Nephron (organoid): Measurements from ENCODE around the gene ITPRIPL2.

Experiments used
- H3K27ac Mint-ChIP-seq, 3 experiments: 2 replicates each; pipeline ENCODE4 v1.8.0; 2020; ENCODE audit warnings: mixed read lengths in 3 of 3, mild to moderate bottlenecking in 2 of 3, moderate library complexity in 1 of 3
- H3K27me3 Mint-ChIP-seq: 2 replicates; pipeline ENCODE4 v1.8.0; 2021; ENCODE audit warnings: low read depth, mild to moderate bottlenecking, moderate library complexity, mixed read lengths
- H3K36me3 Mint-ChIP-seq: 2 replicates; pipeline ENCODE4 v1.8.0; 2020; ENCODE audit warnings: low read depth, mixed read lengths
- H3K4me1 Mint-ChIP-seq: 2 replicates; pipeline ENCODE4 v1.8.0; 2020; ENCODE audit warnings: mixed read lengths
- H3K4me3 Mint-ChIP-seq, 3 experiments: 2 replicates each; pipeline ENCODE4 v1.8.0; 2020; ENCODE audit warnings: mild to moderate bottlenecking in 3 of 3, mixed read lengths in 3 of 3, moderate library complexity in 2 of 3
- H3K9me3 Mint-ChIP-seq: 2 replicates; pipeline ENCODE4 v1.8.0; 2020; ENCODE audit warnings: mixed read lengths
- CTCF ChIP-seq, 3 experiments: fragments of 200-600 bp; sonication (generic); IDR thresholded peaks; one replicate each; pipeline ENCODE4 v1.5.0; 2021; ENCODE audit warnings: antibody characterized with exemption in 3 of 3; ENCODE audit not compliant: unreplicated experiment in 3 of 3

The ITPRIPL2 gene

DNA sequence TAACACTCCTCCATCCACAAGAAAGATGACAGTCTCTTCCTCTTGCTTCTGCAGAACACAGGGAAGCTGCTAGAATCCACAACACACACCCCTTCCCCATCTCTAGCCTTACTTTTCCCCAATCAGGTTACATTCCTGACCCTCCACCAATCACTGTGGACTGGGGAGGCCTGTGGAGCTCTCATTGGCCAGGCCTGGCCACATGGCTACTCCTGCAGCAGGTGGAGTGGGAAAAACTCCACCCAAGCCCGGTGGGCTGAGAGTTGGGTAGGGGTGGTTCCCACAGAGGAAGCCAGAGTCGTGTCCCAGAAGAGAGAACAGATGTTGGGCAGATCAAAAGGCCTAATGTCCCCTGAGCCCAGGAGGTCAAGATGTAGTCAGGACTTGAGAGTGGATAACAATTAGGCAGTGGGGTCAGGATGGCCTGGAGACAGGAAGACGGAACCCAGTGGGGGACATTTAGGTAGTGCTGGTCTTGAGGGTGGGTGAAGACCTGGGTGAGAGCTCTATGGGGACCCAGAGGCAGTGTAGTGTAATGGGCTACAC is 24.3 kb upstream of the ITPRIPL2 start:
- no peaks in the 10 kb centered on the region for H3K36me3 Mint-ChIP-seq
- peaks cover 20% of the 10 kb centered on the region for H3K4me1 Mint-ChIP-seq
- no peak overlapping the region for H3K27ac Mint-ChIP-seq
- H3K9me3 Mint-ChIP-seq: no peaks in the 10 kb centered on the region
- H3K27me3 Mint-ChIP-seq: peaks cover 4% of the 10 kb centered on the region
- TF ChIP-seq CTCF (IDR thresholded peaks at IDR 0.05; ENCODE audit: unreplicated experiment in 3 of 3): no peak
- no peak overlapping the region for H3K4me3 Mint-ChIP-seq

GRCh38 chr16:19090916-19091315 is 22.8 kb upstream of the ITPRIPL2 start:
- TF ChIP-seq CTCF (IDR thresholded peaks at IDR 0.05; ENCODE audit: unreplicated experiment in 3 of 3): no peak
- Mint-ChIP-seq H3K4me3 (no peak overlapping the region), H3K27me3 (peaks cover under 1% of the 10 kb centered on the region), H3K9me3 (no peaks in the 10 kb centered on the region), H3K36me3 (no peaks in the 10 kb centered on the region), H3K4me1 (peaks cover 15% of the 10 kb centered on the region), H3K27ac (no peak overlapping the region)

DNA sequence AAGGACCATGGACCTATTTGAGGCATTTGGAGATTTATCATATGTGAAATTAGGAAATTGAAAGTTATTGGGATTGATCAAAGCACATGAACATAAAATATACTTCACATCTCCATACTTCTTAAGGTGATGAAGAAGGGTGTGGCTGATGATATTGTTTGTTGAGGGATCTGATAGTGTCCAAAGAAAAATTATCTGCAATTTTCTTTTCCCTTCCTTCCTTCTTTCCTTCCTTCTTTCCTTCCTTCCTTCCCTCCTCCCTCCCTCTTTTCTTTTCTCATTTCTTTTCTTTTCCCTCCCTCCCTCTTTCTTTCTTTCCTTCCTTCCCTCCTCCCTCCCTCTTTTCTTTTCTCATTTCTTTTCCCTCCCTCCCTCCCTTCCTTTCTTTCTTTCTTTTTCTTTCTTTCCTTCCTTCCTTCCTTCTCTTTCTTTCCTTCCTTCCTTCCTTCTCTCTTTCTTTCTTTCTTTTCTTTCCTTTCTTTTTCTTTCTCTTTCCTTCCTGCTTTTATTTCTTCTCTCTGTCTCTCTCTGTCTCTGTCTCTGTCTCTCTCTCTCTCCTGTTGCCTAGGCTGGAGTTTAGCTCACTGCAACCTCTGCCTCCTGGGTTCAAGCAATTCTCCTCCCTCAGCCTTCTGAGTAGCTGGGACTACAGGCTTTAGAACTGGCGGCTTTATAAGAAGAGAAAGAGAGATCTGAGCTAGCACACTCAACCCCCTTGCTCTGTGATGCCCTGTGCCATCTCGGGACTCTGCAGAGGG is 20.9 kb upstream of the ITPRIPL2 start:
- no peaks in the 10 kb centered on the region for H3K27me3 Mint-ChIP-seq
- H3K36me3 Mint-ChIP-seq: no peaks in the 10 kb centered on the region
- no peak for TF ChIP-seq CTCF (IDR thresholded peaks at IDR 0.05; ENCODE audit: unreplicated experiment in 3 of 3)
- H3K27ac Mint-ChIP-seq: no peak overlapping the region
- H3K9me3 Mint-ChIP-seq: peaks cover under 1% of the 10 kb centered on the region
- H3K4me1 Mint-ChIP-seq: peaks cover 7% of the 10 kb centered on the region
- H3K4me3 Mint-ChIP-seq: no peak overlapping the region

DNA sequence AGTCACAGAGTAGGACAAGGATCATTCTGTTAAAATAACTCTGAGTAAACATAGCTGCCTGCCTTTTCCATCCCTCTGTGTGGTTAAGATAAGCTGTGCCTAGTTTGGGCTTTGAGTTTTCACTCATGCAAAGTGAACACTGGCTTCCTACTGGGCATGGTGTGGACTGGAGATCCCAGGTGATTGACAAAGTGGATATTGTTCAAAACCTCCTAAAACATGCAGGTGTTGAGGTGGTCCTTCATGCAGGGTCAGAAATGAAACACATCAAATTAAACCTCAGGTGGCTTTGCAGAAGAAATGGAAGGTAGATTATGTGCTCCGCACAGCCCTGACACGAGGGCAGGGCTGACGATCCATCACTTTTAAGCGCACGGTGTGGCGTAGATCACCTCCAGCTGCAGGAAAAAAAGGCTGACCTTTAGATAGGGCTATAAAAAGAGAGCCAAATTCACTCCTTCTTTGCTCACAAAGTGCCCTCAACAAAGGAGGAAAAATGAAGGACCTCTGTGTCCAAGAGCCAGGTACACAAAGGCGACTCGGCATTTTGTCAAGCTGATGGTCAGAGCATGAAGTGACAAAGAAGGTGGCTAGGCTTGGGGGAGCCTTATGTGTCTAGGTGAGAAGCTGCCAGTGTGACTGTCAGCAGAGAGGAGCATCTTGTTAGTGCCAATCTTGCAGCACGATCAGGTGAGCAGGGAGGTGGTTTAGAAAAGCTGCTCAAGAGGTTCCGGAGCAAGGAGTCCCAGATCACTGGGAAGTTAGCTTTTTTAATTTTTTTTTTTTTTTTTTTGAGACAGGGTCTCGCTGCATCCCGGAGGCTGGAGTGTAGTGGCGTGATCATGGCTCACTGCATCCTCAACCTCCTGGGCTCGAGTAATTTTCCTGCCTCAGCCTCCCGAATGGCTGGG is 19.9 kb upstream of the ITPRIPL2 start:
- peak overlapping the region in 1 of 3 experiments; percentile 16 for H3K27ac Mint-ChIP-seq
- H3K36me3 Mint-ChIP-seq: no peaks in the 10 kb centered on the region
- H3K9me3 Mint-ChIP-seq: peaks cover 3% of the 10 kb centered on the region
- H3K4me1 Mint-ChIP-seq: peaks cover 7% of the 10 kb centered on the region
- TF ChIP-seq CTCF (IDR thresholded peaks at IDR 0.05; ENCODE audit: unreplicated experiment in 3 of 3): no peak
- H3K4me3 Mint-ChIP-seq: no peak overlapping the region
- no peaks in the 10 kb centered on the region for H3K27me3 Mint-ChIP-seq

- no peaks in the 10 kb centered on the region for H3K27me3 Mint-ChIP-seq
- TF ChIP-seq CTCF (IDR thresholded peaks at IDR 0.05; ENCODE audit: unreplicated experiment in 3 of 3): no peak
- peaks cover 3% of the 10 kb centered on the region for H3K9me3 Mint-ChIP-seq
- no peak overlapping the region for H3K4me3 Mint-ChIP-seq
- no peak overlapping the region for H3K27ac Mint-ChIP-seq
- no peaks in the 10 kb centered on the region for H3K36me3 Mint-ChIP-seq
- H3K4me1 Mint-ChIP-seq: peaks cover 7% of the 10 kb centered on the region
Observed at GRCh38 chr16:19094542-19095365, 19.0 kb upstream of the ITPRIPL2 start.
